ENCODE data around the gene EPB41L4A.
"Not testable (repeated sequence)": the region's sequence is repeated elsewhere in the genome, so short reads cannot be mapped to it uniquely, and the experiment has no call there.

The EPB41L4A gene

GRCh38 chr5:112401924-112402323 lies 17.2 kb downstream of the EPB41L4A start:
- DNase-seq (ENCODE audit: low read depth in 2 of 2): no peak

GRCh38 chr5:112397690-112398089 lies 21.4 kb downstream of the EPB41L4A start:
- DNase-seq (ENCODE audit: low read depth in 2 of 2): no peak

- no peak for DNase-seq (ENCODE audit: low read depth in 2 of 2)
These were observed 22.6 kb downstream of the EPB41L4A start for GRCh38 chr5:112396430-112396829.

GRCh38 chr5:112395299-112395698 lies 23.8 kb downstream of the EPB41L4A start:
- not testable (repeated sequence) for DNase-seq (ENCODE audit: low read depth in 2 of 2)

- DNase-seq (ENCODE audit: low read depth in 2 of 2): no peak
These were observed 28.8 kb downstream of the EPB41L4A start for GRCh38 chr5:112390327-112390726.

DNA sequence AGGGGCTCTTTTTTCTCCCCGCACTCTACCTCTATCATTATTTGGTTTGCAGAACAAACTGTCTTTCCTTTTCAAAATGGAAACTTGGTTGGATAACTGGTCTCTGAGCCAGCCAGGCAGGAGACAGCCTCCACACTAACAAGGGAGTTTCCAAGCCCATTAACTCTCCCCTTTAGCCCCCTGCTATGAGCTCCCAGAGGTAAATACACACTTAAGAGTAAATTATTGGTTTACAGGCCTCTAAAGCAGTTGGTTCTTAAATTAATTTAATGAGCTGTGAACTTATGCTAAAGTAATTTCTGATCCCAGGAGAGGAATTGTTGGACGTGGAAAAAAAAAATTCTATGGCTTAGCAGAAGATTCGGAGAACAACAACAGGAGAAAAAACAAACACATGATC lies 30.3 kb downstream of the EPB41L4A start:
- no peak for DNase-seq (ENCODE audit: low read depth in 2 of 2)

GRCh38 chr5:112388074-112388473 lies 31.0 kb downstream of the EPB41L4A start:
- DNase-seq (ENCODE audit: low read depth in 2 of 2): no peak

- DNase-seq (ENCODE audit: low read depth in 2 of 2): no peak
These were observed 32.3 kb downstream of the EPB41L4A start for GRCh38 chr5:112386766-112387165.

DNA sequence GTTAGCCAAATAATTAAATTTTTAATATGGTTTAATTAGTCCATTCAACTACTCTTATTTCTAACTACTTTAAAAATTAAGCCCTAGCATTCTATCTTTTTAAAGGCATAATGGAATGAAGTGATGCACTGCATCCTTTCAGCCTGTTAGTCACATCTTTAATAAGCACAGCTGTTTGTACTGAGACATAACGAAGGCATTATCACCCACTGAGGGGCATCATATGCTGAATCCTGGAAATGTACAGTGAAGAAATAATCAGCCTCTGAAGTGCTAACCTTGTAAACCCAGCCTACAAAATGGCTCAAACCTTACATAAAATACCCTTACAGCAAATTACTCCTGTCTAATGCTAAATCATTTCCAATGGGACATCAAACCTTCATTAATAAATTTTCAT lies 33.1 kb downstream of the EPB41L4A start:
- no peak for DNase-seq (ENCODE audit: low read depth in 2 of 2)

- DNase-seq (ENCODE audit: low read depth in 2 of 2): no peak
These were observed 33.5 kb downstream of the EPB41L4A start for GRCh38 chr5:112385566-112385965.

- no peak for DNase-seq (ENCODE audit: low read depth in 2 of 2)
These were observed 34.6 kb downstream of the EPB41L4A start for GRCh38 chr5:112384523-112384922.

DNA sequence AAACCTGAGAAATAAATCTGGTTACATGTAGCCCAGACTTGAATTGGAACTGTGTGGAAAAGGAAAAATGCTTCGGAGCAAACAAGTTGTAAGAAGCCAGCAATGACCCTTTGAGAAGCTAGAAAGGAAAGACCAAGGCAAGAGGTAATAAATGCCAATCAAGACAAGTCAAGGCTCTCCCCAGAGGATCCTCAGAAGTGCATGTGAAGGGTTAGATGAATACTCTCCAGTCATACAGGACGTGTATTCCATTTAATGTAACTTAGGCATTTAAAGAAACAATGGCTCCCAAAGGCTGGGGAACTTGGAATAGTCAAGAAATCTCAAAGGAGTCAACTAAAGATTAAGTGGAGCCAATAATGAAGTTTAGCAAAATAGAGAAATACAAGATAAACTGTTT lies 36.2 kb downstream of the EPB41L4A start:
- no peak for DNase-seq (ENCODE audit: low read depth in 2 of 2)

DNA sequence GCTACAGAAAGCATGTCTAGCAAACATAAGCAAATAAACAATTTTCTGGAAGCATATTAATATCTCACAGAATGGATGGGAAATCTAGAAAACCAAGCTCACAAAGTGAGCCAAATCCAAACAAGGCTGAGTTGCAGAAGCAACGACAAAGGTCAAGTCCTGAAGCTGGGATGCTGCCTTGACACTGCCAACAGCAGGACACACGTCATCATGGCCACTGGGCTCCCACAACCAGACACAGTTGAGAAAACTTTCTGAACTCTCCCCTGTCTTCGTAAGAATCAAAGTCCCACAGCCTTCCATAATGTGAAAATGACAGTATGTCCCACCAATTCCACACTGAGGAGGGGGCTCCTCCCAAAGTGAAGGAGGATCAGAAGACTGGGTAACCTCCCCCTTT lies 37.6 kb downstream of the EPB41L4A start:
- DNase-seq (ENCODE audit: low read depth in 2 of 2): no peak

GRCh38 chr5:112379542-112380325 lies 39.3 kb downstream of the EPB41L4A start:
- no peak for DNase-seq (ENCODE audit: low read depth in 2 of 2)

- no peak for DNase-seq (ENCODE audit: low read depth in 2 of 2)
These were observed 44.3 kb downstream of the EPB41L4A start for GRCh38 chr5:112374818-112375217.

DNA sequence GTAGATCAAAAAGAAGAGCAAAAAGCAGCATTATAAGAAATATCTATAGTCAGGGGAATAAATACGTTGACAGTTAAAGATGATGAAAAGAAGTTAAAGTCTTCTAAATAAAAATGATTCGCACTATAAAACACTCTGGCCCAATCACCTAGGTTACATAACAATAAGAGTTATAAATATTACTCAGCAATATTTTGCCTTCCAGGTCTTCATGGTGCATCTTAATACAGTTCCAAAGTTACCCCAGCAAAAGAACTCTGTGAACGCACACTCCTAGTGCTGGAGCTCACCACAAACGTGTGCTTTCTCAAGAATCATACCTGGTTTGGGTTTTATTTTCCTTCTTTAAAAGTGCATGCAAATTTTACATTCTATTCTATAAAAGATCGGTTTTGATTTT lies 44.7 kb downstream of the EPB41L4A start:
- DNase-seq (ENCODE audit: low read depth in 2 of 2): no peak

- no peak for DNase-seq (ENCODE audit: low read depth in 2 of 2)
These were observed 45.2 kb downstream of the EPB41L4A start for GRCh38 chr5:112373885-112374284.

DNA sequence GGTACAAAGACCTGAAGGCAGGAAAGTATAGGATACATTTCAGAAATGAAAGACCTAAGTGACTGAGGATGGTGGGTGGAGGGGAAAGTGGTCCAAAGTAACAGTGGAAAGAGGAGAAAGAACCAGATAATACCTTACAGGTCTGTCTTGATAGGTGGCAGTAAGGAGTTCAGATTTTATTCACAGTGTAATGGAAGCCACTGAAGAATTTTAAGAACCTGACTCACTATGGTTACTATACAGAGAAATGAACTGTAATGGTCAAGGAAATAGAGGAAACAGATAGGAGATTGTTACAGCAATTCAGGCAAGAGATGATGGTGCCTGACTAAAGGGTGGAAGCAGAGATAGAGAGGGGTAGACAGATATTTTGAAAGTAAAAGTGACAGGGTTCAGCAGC lies 46.5 kb downstream of the EPB41L4A start:
- DNase-seq (ENCODE audit: low read depth in 2 of 2): no peak

GRCh38 chr5:112371067-112371466 lies 48.0 kb downstream of the EPB41L4A start:
- no peak for DNase-seq (ENCODE audit: low read depth in 2 of 2)

- no peak for DNase-seq (ENCODE audit: low read depth in 2 of 2)
These were observed 51.7 kb downstream of the EPB41L4A start for GRCh38 chr5:112367400-112367799.

DNA sequence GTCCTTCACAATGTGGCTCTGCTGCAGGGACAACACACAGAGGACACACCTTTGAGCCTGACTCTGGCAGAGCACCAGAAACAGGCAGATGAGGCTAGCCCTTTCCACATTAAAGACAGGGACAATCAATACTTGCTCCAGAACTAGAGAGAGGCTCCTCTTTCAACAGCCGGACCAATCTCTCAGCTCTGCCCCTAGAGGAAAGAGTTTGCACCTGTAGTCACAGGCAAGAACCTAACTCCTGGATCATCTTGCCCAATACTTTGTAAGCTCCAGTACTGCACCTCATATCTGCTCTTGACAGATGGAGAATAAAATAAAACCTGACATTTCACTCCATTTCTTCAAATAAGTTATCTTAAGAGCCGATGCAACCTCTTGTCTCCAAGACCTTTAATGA lies 52.1 kb downstream of the EPB41L4A start:
- no peak for DNase-seq (ENCODE audit: low read depth in 2 of 2)

- not testable (repeated sequence) for DNase-seq (ENCODE audit: low read depth in 2 of 2)
These were observed 58.3 kb downstream of the EPB41L4A start for GRCh38 chr5:112360740-112361139.

DNA sequence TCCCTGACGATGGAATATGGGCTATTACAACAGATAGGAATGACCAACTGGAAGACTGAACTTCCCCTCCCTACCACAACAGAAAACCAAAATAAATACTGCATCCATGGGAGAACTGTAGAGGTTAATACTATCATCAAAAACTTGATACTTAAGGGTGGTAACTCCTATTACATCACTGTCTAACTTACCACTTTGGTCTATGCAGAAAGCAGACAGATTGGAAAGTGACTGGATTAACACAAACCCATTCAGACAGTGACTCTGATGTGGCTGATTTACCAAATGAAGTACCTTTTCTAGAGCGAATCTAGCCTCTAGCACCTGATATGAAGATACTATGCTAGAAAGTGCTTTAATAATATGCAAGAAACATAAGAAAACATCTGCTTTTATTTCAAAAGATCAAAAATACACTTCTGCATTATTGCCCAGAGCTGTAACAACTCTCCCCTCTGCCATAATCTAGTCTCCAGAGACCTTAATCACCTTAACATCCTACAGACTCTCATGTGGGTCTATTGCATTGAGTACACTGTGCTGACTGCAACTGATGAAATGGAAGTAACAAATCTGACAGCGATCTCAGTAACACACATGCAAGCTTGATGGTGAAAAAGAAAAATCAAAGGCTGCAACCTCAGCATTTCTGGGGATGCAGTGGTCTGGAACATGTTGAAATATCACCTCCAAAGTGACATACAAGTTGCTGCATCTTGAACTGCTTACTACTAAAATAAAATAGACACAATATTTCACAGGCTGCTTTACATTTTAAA lies 62.7 kb downstream of the EPB41L4A start:
- no peak for DNase-seq (ENCODE audit: low read depth in 2 of 2)
